D721Med (cell line): ENCODE measurements around the gene GAS2L3.
"Not testable (repeated sequence)": the region's sequence is repeated elsewhere in the genome, so short reads cannot be mapped to it uniquely, and the experiment has no call there.

Source experiments
- DNase-seq: peaks from one replicate; pipeline ENCODE4 v3.0.0; 2011; ENCODE audit warnings: low spot score; ENCODE audit not compliant: insufficient read length
- FAIRE-seq: peaks from 2 replicates; lab custom pipeline; 2011; peaks lifted over from hg19 to GRCh38; lab: Jason Lieb, UNC
- TF ChIP-seq, protein P1 (sequence below): IDR thresholded peaks from 2 replicates; pipeline ENCODE4 v1.5.1; 2012; ENCODE audit warnings: mild to moderate bottlenecking, control low read depth; ENCODE audit not compliant: insufficient read depth; ENCODE audit errors: missing control alignments

GAS2L3 gene

DNA sequence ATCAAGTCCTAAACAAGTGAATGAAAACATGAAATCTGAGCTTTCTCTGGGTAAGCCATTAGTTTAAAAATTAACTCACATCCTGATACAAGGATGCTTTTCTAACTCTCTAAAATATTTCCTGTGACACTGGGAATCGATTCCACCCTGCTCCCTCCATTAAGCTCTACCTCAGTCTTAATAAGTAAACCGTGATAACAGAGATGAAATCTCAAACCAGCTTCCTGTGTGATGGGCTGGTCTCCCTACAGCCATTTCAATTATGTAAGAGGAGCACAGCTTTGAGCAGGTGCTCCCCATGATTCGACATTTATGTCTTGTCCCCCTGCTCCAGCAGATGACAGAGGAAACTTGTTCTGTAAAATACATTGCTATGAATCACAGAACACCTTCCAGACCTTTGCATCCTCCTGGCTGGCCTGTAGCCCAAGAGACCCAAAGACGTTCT lies 59.0 kb downstream of the GAS2L3 start:
- FAIRE-seq (no peak), DNase-seq (no peak)
- TF ChIP-seq, protein P1, sequence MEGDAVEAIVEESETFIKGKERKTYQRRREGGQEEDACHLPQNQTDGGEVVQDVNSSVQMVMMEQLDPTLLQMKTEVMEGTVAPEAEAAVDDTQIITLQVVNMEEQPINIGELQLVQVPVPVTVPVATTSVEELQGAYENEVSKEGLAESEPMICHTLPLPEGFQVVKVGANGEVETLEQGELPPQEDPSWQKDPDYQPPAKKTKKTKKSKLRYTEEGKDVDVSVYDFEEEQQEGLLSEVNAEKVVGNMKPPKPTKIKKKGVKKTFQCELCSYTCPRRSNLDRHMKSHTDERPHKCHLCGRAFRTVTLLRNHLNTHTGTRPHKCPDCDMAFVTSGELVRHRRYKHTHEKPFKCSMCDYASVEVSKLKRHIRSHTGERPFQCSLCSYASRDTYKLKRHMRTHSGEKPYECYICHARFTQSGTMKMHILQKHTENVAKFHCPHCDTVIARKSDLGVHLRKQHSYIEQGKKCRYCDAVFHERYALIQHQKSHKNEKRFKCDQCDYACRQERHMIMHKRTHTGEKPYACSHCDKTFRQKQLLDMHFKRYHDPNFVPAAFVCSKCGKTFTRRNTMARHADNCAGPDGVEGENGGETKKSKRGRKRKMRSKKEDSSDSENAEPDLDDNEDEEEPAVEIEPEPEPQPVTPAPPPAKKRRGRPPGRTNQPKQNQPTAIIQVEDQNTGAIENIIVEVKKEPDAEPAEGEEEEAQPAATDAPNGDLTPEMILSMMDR, result no peak

DNA sequence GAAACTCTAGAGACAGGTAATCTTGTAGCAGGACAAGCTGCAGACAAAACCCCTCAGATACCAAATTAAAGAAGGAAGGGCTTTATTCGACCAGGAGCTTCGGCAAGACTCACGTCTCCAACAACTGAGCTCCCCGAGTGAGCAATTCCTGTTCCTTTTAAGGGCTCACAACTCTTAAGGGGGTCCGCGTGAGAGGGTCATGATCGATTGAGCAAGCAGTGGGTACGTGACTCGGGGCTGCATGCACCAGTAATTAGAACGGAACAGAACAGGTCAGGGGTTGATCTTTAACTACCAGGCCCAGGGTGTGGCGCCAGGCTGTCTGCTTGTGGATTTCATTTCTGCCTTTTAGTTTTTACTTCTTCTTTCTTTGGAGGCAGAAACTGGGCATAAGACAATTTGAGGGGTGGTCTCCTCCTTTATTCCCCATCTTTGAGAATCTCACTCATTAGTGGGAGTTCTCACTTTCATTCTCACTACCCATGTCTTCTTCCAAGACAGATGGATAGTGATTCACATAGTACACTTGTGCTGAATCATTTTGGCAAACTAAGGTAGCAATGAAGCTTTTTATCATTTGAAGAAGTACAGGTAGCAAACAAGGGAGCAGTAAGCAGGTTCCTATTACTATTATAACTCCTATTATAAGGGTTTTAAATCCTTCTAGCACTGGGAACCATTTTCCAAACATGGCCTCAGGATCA lies 59.8 kb downstream of the GAS2L3 start:
- not testable (repeated sequence) for FAIRE-seq, DNase-seq

DNA sequence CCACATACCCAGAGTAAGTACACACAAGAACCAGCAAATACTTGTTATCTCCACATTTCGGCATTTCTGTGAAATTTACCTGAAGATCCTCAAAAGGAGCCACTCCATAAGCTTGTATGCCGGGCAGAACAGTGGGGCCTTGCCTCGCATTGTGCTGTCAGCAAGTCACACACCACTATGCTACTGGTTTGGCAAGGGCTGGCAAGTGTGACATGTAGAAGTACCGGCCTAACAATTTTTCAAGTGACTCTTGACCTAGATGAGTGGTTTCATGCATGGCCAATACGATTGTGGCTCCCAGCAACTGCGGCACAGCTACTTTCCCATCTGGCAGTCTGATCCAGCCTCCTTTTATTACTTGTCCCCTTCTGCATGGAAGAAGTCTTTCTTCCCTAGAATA lies 69.8 kb downstream of the GAS2L3 start:
- FAIRE-seq (no peak), DNase-seq (no peak)
- TF ChIP-seq, protein P1, result no peak

DNA sequence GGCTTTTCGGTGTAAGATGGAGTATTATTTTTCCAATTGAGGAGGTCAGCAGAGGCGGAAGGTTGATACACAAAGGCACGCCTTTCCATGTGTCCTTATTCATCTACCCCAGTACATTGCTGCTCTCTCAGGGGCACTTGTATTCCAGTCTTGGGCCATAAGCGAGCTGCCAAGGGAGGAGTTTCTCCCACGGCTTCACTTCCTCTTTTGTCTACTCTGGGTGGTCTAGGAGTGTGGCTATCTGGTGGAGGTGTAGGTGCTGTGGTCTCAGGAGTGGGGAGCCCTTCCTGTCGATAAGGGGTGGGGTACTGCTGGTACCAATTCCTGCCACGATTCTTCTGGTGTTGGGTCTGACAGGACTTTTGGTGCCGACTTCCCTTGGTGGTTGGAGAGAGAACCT lies 73.4 kb downstream of the GAS2L3 start:
- FAIRE-seq (no peak), DNase-seq (no peak)
- TF ChIP-seq, protein P1, result no peak

DNA sequence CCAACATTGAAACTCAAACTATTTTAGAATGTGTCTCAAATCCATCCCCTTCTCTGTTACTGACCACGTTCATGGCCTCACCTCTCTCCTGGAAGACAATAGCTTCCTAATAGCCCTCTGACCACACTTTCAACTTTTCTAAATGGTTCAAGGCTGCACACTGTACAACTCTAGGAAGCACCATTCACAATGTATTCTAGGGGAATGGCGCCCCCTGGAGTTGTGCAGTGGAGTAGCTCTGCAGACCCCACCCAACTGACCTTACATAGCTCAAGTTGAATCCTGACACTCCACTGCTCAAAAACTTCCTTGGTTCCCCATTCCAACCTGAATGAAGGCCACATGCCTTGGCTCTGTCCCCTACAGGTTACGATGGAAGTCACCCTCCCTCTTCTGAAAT lies 77.6 kb downstream of the GAS2L3 start:
- FAIRE-seq, result no peak
- TF ChIP-seq, protein P1, result no peak
- DNase-seq, result no peak

DNA sequence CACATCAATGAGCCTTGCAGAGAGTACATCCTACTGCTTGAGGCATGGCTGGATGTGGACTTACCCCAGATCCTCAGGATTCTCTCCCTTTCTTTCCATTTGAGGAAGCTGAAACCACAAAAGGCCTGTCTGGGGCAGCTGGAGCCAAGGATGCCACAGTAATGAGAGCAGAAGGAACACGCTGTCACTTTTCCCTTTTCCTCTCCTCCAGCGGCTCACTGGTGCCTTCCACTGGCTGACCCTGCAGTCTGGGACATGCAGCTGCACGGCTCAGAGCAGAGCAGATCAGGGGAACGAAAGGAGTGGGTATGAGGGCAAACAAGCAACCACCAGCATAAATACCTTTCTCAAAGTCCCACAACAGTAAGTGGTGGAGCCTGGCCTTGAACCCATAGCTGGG lies 78.2 kb downstream of the GAS2L3 start:
- DNase-seq, result no peak
- no peak for FAIRE-seq
- TF ChIP-seq, protein P1, result no peak

DNA sequence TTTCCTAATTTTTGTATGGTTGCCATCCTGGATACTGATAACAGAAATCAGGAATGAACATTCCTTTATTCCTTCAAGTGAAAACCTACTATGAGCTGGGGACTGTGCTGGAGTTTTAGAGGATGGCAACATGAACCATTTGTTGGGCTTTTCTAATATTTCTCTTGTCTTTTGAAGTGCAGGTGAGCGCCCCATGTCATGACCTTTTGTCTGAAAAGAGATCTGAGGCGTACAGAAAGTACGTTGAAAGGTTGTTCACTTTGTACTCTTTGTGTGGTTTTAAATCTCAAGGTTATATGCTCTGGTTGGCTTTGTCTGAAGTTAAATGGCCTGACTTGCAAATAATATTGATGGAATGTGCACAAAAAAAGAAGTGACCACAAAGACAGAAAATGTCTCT lies 79.0 kb downstream of the GAS2L3 start:
- FAIRE-seq (no peak), DNase-seq (no peak)
- TF ChIP-seq, protein P1, result no peak
